Stomach (tissue), 4 donors: ENCODE measurements around the gene DCDC2.

Experiments used
- CTCF ChIP-seq, 7 experiments: fragments of 450-650 bp in 4 of 7; fragments of 200-600 bp in 3 of 7; sonication (generic) in 3 of 7; IDR thresholded peaks; one replicate each; pipeline ENCODE4 v1.5.1; 2016 to 2019; ENCODE audit warnings: antibody characterized with exemption in 7 of 7, control low read depth in 2 of 7, mild to moderate bottlenecking in 1 of 7
- POLR2A ChIP-seq, 4 donors: fragments of 450-650 bp; IDR thresholded peaks; one replicate each; pipeline ENCODE4 v1.6.1; 2016; ENCODE audit warnings: antibody characterized with exemption in 4 of 4, control low read depth in 2 of 4, mild to moderate bottlenecking in 1 of 4, moderate library complexity in 1 of 4

- TF ChIP-seq CTCF (IDR thresholded peaks at IDR 0.05) (no peak), POLR2A (IDR thresholded peaks at IDR 0.05) (no peak)
Observed at GRCh38 chr6:24353861-24354260, 4.0 kb downstream of the DCDC2 start.
